Heart left ventricle (tissue), 13 donors: ENCODE data around the gene TCF7L2.

Experiments
- CTCF ChIP-seq, 12 donors: fragments of 200-600 bp; sonication (generic) in 4 of 12; IDR thresholded peaks; one replicate each; pipeline versions ENCODE4 v1.5.0 to v1.8.0; 2018 to 2022; ENCODE audit warnings: antibody characterized with exemption in 12 of 12, mild to moderate bottlenecking in 5 of 12
- POLR2A ChIP-seq, 2 donors: fragments of 450-650 bp; IDR thresholded peaks; one replicate each; pipeline ENCODE4 v1.6.1; 2017; ENCODE audit warnings: antibody characterized with exemption in 2 of 2, mild to moderate bottlenecking in 2 of 2, moderate library complexity in 2 of 2
- donor health status: ischemic (EF 13 %, LVEDD 7.1; RV severe dilation, severe dysfunction).
- donor health status: DM: no; HTN: yes; CAD: no.
- donor health status: DM: no; HTN: no; CAD: no.
- donor health status: ischemic (EF 25% LVEDD 6.9; RV normal size, moderate dysfunction).
- donor health status: ischemic (EF 25% LVEDD 5.7; RV mildly dilated, moderate dysfunction).
- donor health status: ischemic (EF 35%, LVEDD 5.7; RV mildly dilated, moderate dysfunction).
- donor health status: nonischemic (EF 11% LVEDD 7.7; RV severe dilation, severe dysfunction).
- donor health status: DM: yes; HTN: yes; CAD: no.
- donor health status: PGD.
- donor health status: ischemic (EF 29% LVEDD 5.4; RV normal size, mild dysfunction).
- donor health status: nonischemic (EF 23%, LVEDD 6.1; RV moderate dilation, normal function).

- no peak for TF ChIP-seq CTCF (IDR thresholded peaks at IDR 0.05)
- TF ChIP-seq POLR2A (IDR thresholded peaks at IDR 0.05) = no peak
Measured at GRCh38 chr10:113161066-113161465, 211.0 kb downstream of the TCF7L2 start.
